Astrocyte (in vitro differentiated cells and primary cell): ENCODE results near the gene ALDH16A1. TPM values are rescaled to one million over a fixed set of nuclear protein-coding genes. Genes with fewer than 3 reads are reported as not detected.

Experiments used
- DNase-seq: peaks from one replicate; pipeline ENCODE4 v3.0.0-alpha.2; 2010; ENCODE audit warnings: low read depth
- FAIRE-seq: peaks from 2 replicates; lab custom pipeline; 2011; peaks lifted over from hg19 to GRCh38; lab: Jason Lieb, UNC
- H2AFZ ChIP-seq: 2 replicates; pipeline ENCODE4 v1.6.0; 2012; ENCODE audit warnings: low read depth, low read length, inconsistent platforms
- H3K27ac ChIP-seq: 2 replicates; pipeline ENCODE4 v1.5.1; 2011; ENCODE audit warnings: low read depth, low read length, inconsistent platforms
- H3K27me3 ChIP-seq: 2 replicates; pipeline ENCODE4 v1.6.0; 2011; ENCODE audit warnings: low read length, inconsistent platforms; ENCODE audit not compliant: insufficient read depth
- H3K36me3 ChIP-seq: 2 replicates; pipeline ENCODE4 v1.5.1; 2011; ENCODE audit warnings: low read length, inconsistent platforms; ENCODE audit not compliant: insufficient read depth
- H3K4me1 ChIP-seq: 2 replicates; pipeline ENCODE4 v1.5.1; 2011; ENCODE audit warnings: low read length, inconsistent platforms; ENCODE audit not compliant: insufficient read depth
- H3K4me2 ChIP-seq: 2 replicates; pipeline ENCODE4 v1.6.0; 2012; ENCODE audit warnings: low read length, inconsistent platforms
- H3K4me3 ChIP-seq: 2 replicates; pipeline ENCODE4 v1.5.1; 2011; ENCODE audit warnings: low read depth, mild to moderate bottlenecking, low read length, inconsistent platforms; ENCODE audit not compliant: insufficient read depth
- H3K79me2 ChIP-seq: 2 replicates; pipeline ENCODE4 v1.6.0; 2012; ENCODE audit warnings: mild to moderate bottlenecking, low read length, inconsistent platforms; ENCODE audit not compliant: insufficient read depth
- H3K9ac ChIP-seq: 2 replicates; pipeline ENCODE4 v1.6.0; 2012; ENCODE audit warnings: mild to moderate bottlenecking, low read length, inconsistent platforms
- H3K9me3 ChIP-seq: 2 replicates; pipeline ENCODE4 v1.5.1; 2012; ENCODE audit warnings: low read depth, mild to moderate bottlenecking, low read length, inconsistent platforms; ENCODE audit not compliant: insufficient read depth
- H4K20me1 ChIP-seq: 2 replicates; pipeline ENCODE4 v1.6.0; 2012; ENCODE audit warnings: low read length, inconsistent platforms; ENCODE audit not compliant: insufficient read depth
- H3K27ac Mint-ChIP-seq: one replicate; pipeline ENCODE4 v1.8.0; 2021; ENCODE audit warnings: mild to moderate bottlenecking, mixed read lengths; ENCODE audit not compliant: unreplicated experiment
- H3K27me3 Mint-ChIP-seq: one replicate; pipeline ENCODE4 v1.8.0; 2021; ENCODE audit warnings: low read depth, mixed read lengths; ENCODE audit not compliant: unreplicated experiment
- H3K36me3 Mint-ChIP-seq: one replicate; pipeline ENCODE4 v1.8.0; 2021; ENCODE audit warnings: low read depth, mixed read lengths; ENCODE audit not compliant: unreplicated experiment
- H3K4me1 Mint-ChIP-seq: one replicate; pipeline ENCODE4 v1.8.0; 2021; ENCODE audit warnings: low read depth, mixed read lengths; ENCODE audit not compliant: unreplicated experiment
- H3K4me3 Mint-ChIP-seq: one replicate; pipeline ENCODE4 v1.8.0; 2021; ENCODE audit warnings: mild to moderate bottlenecking, moderate library complexity, mixed read lengths; ENCODE audit not compliant: unreplicated experiment
- H3K9me3 Mint-ChIP-seq: one replicate; pipeline ENCODE4 v1.8.0; 2021; ENCODE audit warnings: mild to moderate bottlenecking, mixed read lengths; ENCODE audit not compliant: unreplicated experiment
- EZH2 ChIP-seq: IDR thresholded peaks from 2 replicates; pipeline ENCODE4 v1.6.1; 2012; ENCODE audit warnings: mild to moderate bottlenecking, low read length, inconsistent platforms; ENCODE audit not compliant: insufficient read depth
- total RNA-seq: library from RNA; stranded (reverse); gene quantifications from 2 replicates; pipeline ENCODE4 v1.2.1, GENCODE V29; 2021
- TF ChIP-seq, protein P1 (sequence below): IDR thresholded peaks from 2 replicates; pipeline ENCODE4 v1.5.1; 2011; ENCODE audit warnings: low read depth, mild to moderate bottlenecking, inconsistent platforms, low read length, moderate library complexity; ENCODE audit not compliant: insufficient read depth

The ALDH16A1 gene
- total RNA-seq, 1 donor from 2014 or later: 13.0 TPM

DNA sequence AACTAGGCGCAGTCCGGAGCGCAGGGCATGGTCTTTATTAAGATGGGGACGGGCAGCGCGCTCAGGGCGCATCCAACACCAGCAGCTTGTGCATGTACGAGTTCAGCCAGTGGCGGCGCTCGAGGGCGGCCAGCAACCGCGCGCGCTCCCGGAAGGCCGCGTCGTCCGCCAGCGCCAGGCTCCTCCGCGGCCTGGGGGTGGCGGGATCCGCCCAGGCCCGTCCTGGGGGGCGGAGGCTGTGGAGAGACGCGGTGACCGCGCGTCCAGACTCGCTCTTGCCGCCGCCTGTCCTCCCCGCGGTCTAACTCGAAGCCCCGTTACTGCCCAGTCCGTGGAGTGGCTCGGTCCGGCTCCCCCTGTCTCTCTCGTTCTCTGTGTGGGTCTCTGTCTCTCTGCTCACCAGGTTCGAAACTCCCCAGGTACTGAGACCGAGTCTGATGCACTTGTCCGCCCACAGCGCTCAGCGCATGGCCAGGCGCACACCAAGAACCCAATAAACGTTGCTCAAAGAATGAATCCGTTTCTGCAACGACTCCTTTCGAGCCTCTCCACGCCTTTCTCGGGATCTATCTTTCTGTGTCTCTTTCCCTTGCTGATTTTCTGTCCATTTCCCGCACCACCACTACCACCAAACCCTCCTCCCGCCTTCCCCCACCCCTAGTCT is 30.5 kb upstream of the ALDH16A1 start:
- peak; percentile 75 for TF ChIP-seq EZH2
- TF ChIP-seq, protein P1, sequence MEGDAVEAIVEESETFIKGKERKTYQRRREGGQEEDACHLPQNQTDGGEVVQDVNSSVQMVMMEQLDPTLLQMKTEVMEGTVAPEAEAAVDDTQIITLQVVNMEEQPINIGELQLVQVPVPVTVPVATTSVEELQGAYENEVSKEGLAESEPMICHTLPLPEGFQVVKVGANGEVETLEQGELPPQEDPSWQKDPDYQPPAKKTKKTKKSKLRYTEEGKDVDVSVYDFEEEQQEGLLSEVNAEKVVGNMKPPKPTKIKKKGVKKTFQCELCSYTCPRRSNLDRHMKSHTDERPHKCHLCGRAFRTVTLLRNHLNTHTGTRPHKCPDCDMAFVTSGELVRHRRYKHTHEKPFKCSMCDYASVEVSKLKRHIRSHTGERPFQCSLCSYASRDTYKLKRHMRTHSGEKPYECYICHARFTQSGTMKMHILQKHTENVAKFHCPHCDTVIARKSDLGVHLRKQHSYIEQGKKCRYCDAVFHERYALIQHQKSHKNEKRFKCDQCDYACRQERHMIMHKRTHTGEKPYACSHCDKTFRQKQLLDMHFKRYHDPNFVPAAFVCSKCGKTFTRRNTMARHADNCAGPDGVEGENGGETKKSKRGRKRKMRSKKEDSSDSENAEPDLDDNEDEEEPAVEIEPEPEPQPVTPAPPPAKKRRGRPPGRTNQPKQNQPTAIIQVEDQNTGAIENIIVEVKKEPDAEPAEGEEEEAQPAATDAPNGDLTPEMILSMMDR: no peak
- Histone ChIP-seq H3K36me3 (no peaks in the 10 kb centered on the region), H3K27ac (no peak overlapping the region), H4K20me1 (peaks cover 7% of the 10 kb centered on the region), H3K4me2 (peak overlapping the region; percentile 25), H3K79me2 (no peaks in the 10 kb centered on the region), H3K27me3 (peaks cover 93% of the 10 kb centered on the region), H3K9me3 (no peaks in the 10 kb centered on the region), H3K9ac (no peak overlapping the region), H2AFZ (peak overlapping the region; percentile 18), H3K4me1 (peaks cover 4% of the 10 kb centered on the region), H3K4me3 (no peak overlapping the region)
- DNase-seq: no peak
- H3K9me3 Mint-ChIP-seq: peaks cover 3% of the 10 kb centered on the region
- H3K36me3 Mint-ChIP-seq: peaks cover 3% of the 10 kb centered on the region
- peaks cover 4% of the 10 kb centered on the region for H3K4me1 Mint-ChIP-seq
- no peak overlapping the region for H3K27ac Mint-ChIP-seq
- peak overlapping the region; percentile 72 for H3K4me3 Mint-ChIP-seq
- no peak for FAIRE-seq
- H3K27me3 Mint-ChIP-seq: peaks cover 90% of the 10 kb centered on the region

DNA sequence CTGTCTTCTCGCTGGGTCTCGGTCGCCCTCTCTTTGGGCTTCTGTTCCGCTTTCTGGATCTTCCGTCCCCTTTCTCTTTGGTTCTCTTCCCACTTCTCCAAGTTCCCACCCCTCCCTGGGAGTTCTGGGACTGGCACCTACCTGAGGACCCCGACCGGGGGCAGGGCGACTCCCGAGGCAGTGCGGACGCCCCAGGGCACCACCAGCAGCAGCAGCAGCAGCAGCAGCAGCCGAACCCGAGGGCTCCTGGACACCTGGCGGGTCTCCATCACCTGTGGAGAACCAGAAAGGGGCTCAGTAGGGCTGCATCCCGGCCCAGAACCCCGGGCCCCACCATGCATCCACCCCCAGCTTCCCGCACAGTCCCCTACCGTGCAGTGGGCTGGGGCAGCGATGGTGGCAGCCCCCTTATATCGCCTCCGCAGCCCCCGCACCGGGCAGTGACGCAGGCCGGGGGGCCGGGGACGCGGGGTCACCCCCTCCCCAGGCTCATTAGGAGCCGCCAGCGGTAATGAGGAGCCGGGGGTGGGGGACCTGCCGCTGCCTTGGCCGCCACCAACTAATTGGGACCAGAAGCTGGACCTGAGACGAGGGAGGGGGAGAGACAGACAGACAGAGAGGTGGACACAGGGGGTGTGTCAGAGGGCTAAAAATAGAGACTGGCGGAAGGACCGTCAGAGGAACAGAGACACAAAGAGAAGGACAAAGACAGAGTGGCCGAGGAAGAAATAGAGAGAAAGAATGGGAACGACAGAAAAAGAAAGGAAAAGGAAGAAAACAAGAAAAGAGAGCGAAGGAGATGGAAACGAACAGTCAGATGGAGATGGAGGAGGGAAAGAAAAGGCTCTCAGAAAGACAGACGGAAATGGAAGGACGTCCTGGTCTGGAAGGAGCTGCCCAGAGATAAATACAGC is 29.7 kb upstream of the ALDH16A1 start, which contains the start of gene PTH2:
PTH2 (minus strand) TSS at position 371 of the 914 bp plus-strand sequence; CDS start at position 269, 102 bp downstream.
- no peaks in the 10 kb centered on the region for H3K9me3 ChIP-seq
- peak within 1 kb of the TSS; percentile 35 for H2AFZ ChIP-seq
- peaks cover 3% of the 10 kb centered on the region for H3K9me3 Mint-ChIP-seq
- TF ChIP-seq, protein P1: no peak
- peak; percentile 69 for TF ChIP-seq EZH2
- no peaks in the 10 kb centered on the region for H3K36me3 ChIP-seq
- peaks cover 5% of the 10 kb centered on the region for H3K4me1 Mint-ChIP-seq
- H3K27ac Mint-ChIP-seq: peak within 1 kb of the TSS; percentile 30
- no peak within 1 kb of the TSS for H3K4me3 ChIP-seq
- H3K4me3 Mint-ChIP-seq: peak within 1 kb of the TSS; percentile 72
- peaks cover 90% of the 10 kb centered on the region for H3K27me3 Mint-ChIP-seq
- H3K36me3 Mint-ChIP-seq: peaks cover 3% of the 10 kb centered on the region
- peaks cover 4% of the 10 kb centered on the region for H3K4me1 ChIP-seq
- FAIRE-seq: no peak
- no peak within 1 kb of the TSS for H3K9ac ChIP-seq
- H3K27ac ChIP-seq: no peak within 1 kb of the TSS
- no peaks in the 10 kb centered on the region for H3K79me2 ChIP-seq
- peaks cover 7% of the 10 kb centered on the region for H4K20me1 ChIP-seq
- DNase-seq: no peak
- peaks cover 94% of the 10 kb centered on the region for H3K27me3 ChIP-seq
- peak within 1 kb of the TSS; percentile 62 for H3K4me2 ChIP-seq
